ENCODE measurements around the gene PPP1R3E.

Gene PPP1R3E

GRCh38 chr14:23323838-23324454 lies 21.3 kb upstream of the PPP1R3E start:
- no peak overlapping the region for H3K4me3 ChIP-seq (ENCODE audit: low read length)
- no peak for DNase-seq (ENCODE audit: low read depth, low spot score)

- H3K4me3 ChIP-seq (ENCODE audit: low read length) = peak overlapping the region; percentile 85
- no peak for DNase-seq (ENCODE audit: low read depth, low spot score)
Observed at GRCh38 chr14:23322568-23323517, 20.2 kb upstream of the PPP1R3E start.

DNA sequence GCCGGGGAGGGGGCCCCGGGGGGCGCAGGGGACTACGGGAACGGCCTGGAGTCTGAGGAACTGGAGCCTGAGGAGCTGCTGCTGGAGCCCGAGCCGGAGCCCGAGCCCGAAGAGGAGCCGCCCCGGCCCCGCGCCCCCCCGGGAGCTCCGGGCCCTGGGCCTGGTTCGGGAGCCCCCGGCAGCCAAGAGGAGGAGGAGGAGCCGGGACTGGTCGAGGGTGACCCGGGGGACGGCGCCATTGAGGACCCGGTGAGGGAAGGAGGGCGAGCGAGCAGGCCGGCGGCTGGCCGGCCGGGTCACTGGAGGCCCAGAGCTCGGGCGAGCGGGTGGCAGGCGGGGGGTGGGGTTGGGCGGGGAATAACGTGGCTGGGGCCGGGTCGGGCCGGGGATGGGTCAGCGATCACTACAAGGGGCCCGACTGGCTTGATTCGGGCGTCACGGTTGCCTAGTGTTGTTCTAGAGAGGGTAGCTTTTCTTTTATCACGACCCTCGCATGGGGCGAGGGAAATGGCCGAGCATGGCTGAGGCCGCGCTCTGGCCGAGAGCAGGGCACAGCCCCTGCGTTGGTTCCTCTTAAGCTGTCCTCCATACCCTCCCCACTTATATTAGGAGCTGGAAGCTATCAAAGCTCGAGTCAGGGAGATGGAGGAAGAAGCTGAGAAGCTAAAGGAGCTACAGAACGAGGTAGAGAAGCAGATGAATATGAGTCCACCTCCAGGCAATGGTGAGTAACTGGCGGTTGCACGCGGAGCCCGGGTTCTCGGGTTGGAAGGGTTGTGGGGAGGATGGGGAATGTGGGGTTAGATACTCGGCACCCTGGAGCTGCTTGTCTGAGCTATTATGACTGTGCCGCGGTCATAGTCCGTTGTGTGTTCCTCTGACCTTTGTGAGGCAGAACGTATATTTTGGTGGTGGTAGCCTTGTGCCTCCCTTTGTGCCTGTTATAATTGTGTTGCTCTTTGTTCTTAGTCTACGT lies 19.2 kb upstream of the PPP1R3E start:
- peak overlapping the region; percentile 85 for H3K4me3 ChIP-seq (ENCODE audit: low read length)
- DNase-seq (ENCODE audit: low read depth, low spot score) = no peak

DNA sequence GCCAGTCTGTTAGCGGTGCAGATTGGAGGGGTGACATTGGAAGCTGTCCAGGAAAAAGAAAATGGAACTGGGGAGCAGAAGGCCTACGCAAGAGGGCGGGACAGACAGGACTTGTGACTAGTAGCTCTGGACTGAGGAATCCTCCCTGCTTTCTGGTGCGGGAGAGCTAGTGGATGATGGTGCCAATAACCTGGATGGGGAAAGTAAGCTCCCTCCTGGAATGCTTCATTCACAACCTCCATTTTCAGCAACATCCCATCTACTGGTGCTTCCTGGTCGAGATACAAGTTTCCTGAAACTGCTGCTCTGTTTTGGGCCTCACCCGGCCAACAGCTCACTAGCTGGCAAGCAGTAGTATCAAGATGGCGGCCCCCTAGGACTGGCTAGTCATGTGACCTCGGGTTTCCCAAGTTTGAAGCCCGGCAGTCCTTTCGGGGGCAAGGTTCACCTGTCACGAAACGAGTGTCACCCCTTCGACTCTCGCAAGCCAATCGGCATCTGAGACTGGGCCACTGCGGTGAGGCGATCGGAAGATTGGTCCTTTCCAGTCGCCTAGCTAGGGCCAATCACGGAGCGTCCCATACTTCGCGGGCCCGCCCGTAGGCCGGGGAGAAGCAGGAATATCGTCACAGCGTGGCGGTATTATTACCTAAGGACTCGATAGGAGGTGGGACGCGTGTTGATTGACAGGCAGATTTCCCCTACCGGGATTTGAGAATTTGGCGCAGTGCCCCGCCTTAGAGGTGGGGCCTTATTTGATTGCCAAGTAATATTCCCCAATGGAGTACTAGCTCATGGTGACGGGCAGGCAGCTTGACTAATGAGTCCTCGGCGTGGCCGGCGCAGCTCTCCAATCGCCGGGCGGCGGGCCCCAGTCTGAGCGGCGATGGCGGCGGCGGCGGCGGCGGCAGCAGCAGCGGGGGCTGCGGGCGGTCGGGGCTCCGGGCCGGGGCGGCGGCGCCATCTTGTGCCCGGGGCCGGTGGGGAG lies 18.2 kb upstream of the PPP1R3E start, which contains the start of gene PABPN1:
Gene PABPN1, plus strand, starts transcription at position 874 of the 988 bp plus-strand sequence. Its CDS starts 13 bp downstream, at position 887.
- DNase-seq (ENCODE audit: low read depth, low spot score) = peak; percentile 100
- peak within 1 kb of the TSS; percentile 89 for H3K4me3 ChIP-seq (ENCODE audit: low read length)

- no peak for DNase-seq (ENCODE audit: low read depth, low spot score)
Observed at GRCh38 chr14:23319746-23320583, 17.3 kb upstream of the PPP1R3E start.

DNA sequence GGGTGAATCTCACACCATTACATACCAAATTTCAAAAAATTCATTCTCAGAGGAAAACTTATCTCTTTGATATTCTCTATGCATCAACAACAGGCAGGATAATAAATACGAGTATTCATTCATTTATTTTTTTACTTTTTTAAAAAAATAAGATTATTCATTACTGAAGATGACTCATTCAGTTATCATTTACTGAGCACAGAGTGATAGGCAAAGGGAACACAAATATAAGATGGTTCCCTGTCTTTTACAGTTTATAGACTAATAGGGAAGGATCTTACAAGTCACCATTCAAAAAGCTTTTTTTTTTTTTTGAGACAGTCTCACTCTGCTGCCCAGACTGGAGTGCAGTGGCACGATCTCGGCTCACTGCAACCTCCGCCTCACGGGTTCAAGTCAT lies 13.6 kb upstream of the PPP1R3E start:
- no peak overlapping the region for H3K4me3 ChIP-seq (ENCODE audit: low read length)
- DNase-seq (ENCODE audit: low read depth, low spot score) = no peak

More at GRCh38 chr14:23319746-23320583, 17.3 kb upstream of the PPP1R3E start:
- peak overlapping the region; percentile 89 for H3K4me3 ChIP-seq (ENCODE audit: low read length)

DNA sequence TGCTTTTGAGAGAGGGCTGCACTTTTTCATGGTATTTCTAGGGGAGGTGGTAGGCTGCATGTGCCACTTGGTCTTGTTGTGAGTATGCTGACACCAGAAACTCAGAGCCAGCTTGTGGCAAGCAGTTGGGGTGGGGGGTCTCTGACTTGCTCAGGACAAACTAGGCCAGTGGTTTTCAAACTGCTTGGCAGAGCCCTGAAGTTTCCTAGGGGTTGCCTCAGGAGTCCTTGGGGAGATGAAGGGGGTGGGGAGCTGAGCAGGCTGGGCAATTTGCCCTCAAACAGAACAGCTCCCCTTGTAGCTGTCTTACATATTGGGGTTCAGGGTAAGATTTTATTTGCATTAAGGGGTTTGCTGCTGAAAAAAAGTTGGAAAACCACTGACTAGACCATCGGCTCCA lies 7.9 kb upstream of the PPP1R3E start:
- no peak overlapping the region for H3K4me3 ChIP-seq (ENCODE audit: low read length)
- DNase-seq (ENCODE audit: low read depth, low spot score) = no peak

GRCh38 chr14:23308721-23309445 lies 6.2 kb upstream of the PPP1R3E start:
- DNase-seq (ENCODE audit: low read depth, low spot score) = no peak
- H3K4me3 ChIP-seq (ENCODE audit: low read length) = no peak overlapping the region

DNA sequence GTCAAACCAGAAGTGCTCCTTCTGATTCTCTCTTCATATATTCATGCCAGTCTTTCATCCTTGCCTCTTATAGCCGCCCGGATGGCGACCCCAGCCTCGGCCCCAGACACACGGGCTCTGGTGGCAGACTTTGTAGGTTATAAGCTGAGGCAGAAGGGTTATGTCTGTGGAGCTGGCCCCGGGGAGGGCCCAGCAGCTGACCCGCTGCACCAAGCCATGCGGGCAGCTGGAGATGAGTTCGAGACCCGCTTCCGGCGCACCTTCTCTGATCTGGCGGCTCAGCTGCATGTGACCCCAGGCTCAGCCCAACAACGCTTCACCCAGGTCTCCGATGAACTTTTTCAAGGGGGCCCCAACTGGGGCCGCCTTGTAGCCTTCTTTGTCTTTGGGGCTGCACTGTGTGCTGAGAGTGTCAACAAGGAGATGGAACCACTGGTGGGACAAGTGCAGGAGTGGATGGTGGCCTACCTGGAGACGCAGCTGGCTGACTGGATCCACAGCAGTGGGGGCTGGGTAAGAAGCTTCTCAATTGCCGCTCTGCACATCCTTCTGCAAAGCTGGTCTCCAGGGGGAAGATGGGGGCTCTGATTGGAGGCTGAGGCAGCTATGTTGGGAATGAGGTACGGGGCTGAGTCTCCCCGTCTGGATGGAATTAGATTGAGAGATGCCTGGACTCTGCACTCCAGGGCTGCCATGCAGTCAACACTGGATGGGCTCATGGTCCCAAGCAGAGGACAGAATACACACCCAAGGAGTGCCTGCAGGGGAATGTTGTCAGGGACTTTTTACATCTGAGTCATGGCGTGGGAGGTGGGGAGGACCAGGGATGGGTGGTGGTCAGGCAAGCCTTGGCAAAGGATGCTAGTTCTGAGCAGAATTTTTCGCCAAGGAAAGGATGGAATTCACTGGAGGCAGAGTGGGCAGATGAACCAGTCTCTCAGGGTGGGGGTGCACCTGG lies 5.3 kb upstream of the PPP1R3E start:
- H3K4me3 ChIP-seq (ENCODE audit: low read length) = no peak overlapping the region

GRCh38 chr14:23307146-23307530 lies 4.5 kb upstream of the PPP1R3E start:
- no peak overlapping the region for H3K4me3 ChIP-seq (ENCODE audit: low read length)
- no peak for DNase-seq (ENCODE audit: low read depth, low spot score)

More for the DNA sequence above, 5.3 kb upstream of the PPP1R3E start:
- no peak for DNase-seq (ENCODE audit: low read depth, low spot score)

DNA sequence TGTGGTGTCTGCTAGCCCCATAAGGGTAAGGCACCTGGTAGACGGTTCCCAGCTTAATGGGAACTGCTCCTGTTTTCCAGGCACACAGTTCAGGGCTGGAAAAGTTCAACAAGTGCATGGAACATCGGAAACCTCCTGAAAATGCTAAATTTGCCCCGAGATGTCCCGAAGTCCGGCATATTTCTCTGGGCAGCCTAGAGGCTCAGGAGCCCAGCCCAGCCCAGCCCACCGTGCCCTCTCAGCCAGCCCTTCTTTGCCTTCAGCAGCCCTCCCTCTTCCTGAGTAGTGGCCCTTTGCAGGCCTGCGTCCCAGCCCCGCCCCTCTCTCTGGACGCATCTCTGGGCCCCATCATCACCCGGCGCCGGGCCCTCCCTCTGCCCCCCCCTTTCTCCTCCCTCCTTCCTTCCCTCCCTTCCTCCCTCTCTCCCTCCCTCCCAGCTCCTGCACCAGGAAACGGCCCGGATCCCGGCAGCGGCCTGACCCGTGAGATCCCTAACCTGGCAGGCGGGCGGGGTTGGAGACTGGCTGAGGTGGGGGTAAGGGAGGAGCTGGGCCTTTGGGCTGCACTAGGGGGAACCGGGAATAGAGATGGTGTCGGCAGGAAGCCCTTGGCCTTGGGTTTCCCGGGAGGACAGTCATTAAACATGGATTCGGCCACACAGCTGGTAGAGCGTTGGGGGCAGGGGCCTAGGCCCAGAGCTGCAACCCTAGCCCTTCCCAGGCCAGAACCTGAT lies 3.9 kb upstream of the PPP1R3E start, which contains the start of gene BCL2L2:
Gene BCL2L2, plus strand, starts transcription at position 422 of the 734 bp plus-strand sequence. CDS start 935 bp downstream, outside the sequence.
- no peak for DNase-seq (ENCODE audit: low read depth, low spot score)
- H3K4me3 ChIP-seq (ENCODE audit: low read length) = no peak within 1 kb of the TSS

DNA sequence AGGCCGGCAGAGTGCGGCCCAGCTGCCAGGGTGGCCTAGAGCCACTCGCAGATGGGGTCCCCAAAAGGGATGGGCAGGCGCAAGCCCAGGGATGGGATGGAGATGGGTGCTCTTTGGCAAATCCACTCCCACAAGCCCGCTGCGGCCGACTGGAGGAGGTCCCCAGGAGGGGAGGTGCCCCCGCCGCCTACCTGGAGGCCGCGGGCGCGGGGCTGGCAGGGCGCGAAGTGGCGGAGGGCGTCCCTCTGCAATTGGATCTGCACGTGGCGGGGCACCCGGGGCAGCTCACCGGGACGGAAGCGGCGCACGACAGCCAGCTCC lies 730 bp downstream of the PPP1R3E start:
- no peak for DNase-seq (ENCODE audit: low read depth, low spot score)
- H3K4me3 ChIP-seq (ENCODE audit: low read length) = peak overlapping the region; percentile 79

DNA sequence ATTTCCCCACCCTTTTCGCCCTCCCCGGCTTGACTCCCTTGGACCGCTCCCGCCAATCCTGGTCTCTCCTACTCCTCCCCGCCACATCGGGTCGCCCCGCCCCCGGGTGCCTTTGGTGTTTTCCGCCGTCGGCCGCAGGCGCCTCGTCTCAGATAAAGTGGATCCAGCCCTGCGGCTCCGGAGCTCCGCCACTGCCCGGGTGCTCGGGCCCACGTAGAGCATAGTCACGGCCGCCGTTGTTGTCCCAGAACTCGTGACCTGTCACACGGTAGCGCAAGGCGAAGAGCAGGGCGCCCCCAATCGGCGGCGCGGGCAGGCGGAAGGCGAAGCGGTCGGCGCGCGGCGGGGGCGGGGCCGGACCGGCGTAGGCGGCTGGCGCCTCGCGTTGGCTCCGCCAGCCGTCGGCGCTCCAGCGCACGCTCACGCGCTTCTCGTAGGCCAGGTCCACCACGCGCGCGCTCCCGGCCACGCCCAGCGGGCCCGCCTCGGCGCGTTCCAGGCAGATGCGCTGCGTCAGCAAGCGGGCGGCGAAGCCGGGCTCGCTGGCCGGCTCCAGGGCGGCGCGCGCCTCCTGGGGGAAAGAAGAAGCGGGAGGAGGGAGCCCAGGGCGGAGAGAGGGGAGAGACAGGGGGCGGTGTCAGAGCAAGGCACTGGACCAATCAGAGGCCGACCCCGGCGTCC lies 1.2 kb downstream of the PPP1R3E start:
- H3K4me3 ChIP-seq (ENCODE audit: low read length) = peak overlapping the region; percentile 88
- DNase-seq (ENCODE audit: low read depth, low spot score) = peak; percentile 95

DNA sequence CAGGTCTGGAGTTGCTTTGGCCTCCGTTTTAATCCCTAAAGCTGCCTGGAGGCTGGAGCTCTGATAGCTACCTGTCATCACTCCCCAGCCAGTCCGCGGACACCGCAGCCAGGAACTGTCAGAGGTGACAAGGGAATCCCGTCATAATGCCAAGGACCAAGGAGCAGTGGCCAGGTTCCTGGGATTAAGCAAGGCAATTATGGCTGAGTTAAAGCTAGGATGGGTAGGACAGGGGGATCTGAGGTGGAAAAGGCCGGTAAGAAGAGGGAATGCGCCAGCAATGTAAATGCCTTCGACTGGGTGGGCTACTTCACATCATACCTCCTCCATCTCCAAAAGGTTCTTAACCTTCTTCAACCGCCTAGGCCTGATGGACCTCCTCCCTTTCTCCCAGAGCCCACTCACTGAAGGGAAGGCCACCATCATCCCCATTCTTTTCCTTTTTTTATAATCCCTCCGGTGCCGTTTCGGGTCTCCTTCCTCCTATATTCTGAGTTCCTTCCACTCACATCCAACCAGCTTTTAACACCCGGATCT lies 1.9 kb downstream of the PPP1R3E start:
- no peak for DNase-seq (ENCODE audit: low read depth, low spot score)
- H3K4me3 ChIP-seq (ENCODE audit: low read length) = peak overlapping the region; percentile 88

Measured in Jurkat, Clone E6-1 (cell line).